Endothelial cell of umbilical vein (primary cell): ENCODE data around the gene FAM53B. TPM values are rescaled to one million over a fixed set of nuclear protein-coding genes. Genes with fewer than 3 reads are reported as not detected.

Experiments
- BruUV-seq: library from RNA; stranded (reverse); fragments of 400-500 nt; replicated peaks from 2 replicates; lab custom pipeline; 2021; lab: Mats Ljungman, UMichigan
- CTCF ChIA-PET: fragments of 300-600, 350-600 bp; sonication (Branson Sonifier 250); formaldehyde crosslinking; loops from one replicate; lab custom pipeline; 2021; ENCODE audit warnings: antibody characterized with exemption, inconsistent platforms; lab: Charles Lee
- POLR2A ChIA-PET: fragments of 300-600, 350-600 bp; sonication (Branson Sonifier 250); formaldehyde crosslinking; loops from one replicate; lab custom pipeline; 2021; ENCODE audit warnings: antibody characterized with exemption, inconsistent platforms; lab: Charles Lee
- DNase-seq: peaks from one replicate; pipeline ENCODE4 v3.0.0-alpha.2; 2011; ENCODE audit warnings: low read depth, low spot score
- FAIRE-seq: peaks from 2 replicates; lab custom pipeline; 2011; peaks lifted over from hg19 to GRCh38; lab: Jason Lieb, UNC
- H2AFZ ChIP-seq: 2 replicates; pipeline ENCODE4 v1.6.0; 2012; ENCODE audit warnings: low read depth, low read length, control low read depth, inconsistent platforms
- H3K27ac ChIP-seq: 2 replicates; pipeline ENCODE4 v1.5.1; 2011; ENCODE audit warnings: low read depth, mild to moderate bottlenecking, control low read depth, low read length, moderate library complexity; ENCODE audit not compliant: insufficient read depth
- H3K27me3 ChIP-seq, 2 experiments: 2 replicates each; pipeline versions ENCODE4 v1.6.0 to v1.6.1; 2011; ENCODE audit warnings: low read length in 2 of 2, mixed read lengths in 1 of 2; ENCODE audit not compliant: control insufficient read depth in 2 of 2, insufficient read depth in 2 of 2
- H3K36me3 ChIP-seq, 2 experiments: 2 replicates in 1 of 2; 3 replicates in 1 of 2; pipeline ENCODE4 v1.5.1; 2011; ENCODE audit warnings: low read length in 2 of 2, mild to moderate bottlenecking in 1 of 2, moderate library complexity in 1 of 2; ENCODE audit not compliant: control insufficient read depth in 2 of 2, insufficient read depth in 2 of 2; ENCODE audit errors: extremely low read depth in 1 of 2
- H3K4me1 ChIP-seq: 3 replicates; pipeline ENCODE4 v1.5.1; 2011; ENCODE audit warnings: mild to moderate bottlenecking, low read length; ENCODE audit not compliant: control insufficient read depth, insufficient read depth; ENCODE audit errors: extremely low read depth
- H3K4me2 ChIP-seq: 2 replicates; pipeline ENCODE4 v1.6.1; 2011; ENCODE audit warnings: low read length, control low read depth, mixed read lengths; ENCODE audit not compliant: insufficient read depth
- H3K4me3 ChIP-seq, 3 experiments: fragments of 200-600 bp in 1 of 3; sonication (generic), shearing (Covaris generic) in 1 of 3; replicated peaks in 1 of 3; 2 replicates each; pipeline ENCODE4 v1.5.1; 2011 to 2016; ENCODE audit warnings: control low read depth in 3 of 3, low read length in 3 of 3, mild to moderate bottlenecking in 2 of 3, inconsistent platforms in 1 of 3, low read depth in 1 of 3, moderate library complexity in 1 of 3; ENCODE audit not compliant: insufficient read depth in 1 of 3
- H3K79me2 ChIP-seq: 2 replicates; pipeline ENCODE4 v1.6.0; 2012; ENCODE audit warnings: low read length, inconsistent platforms; ENCODE audit not compliant: control insufficient read depth, insufficient read depth
- H3K9ac ChIP-seq: replicated peaks from 2 replicates; pipeline ENCODE3; 2011; ENCODE audit warnings: low read length, control low read depth; ENCODE audit not compliant: insufficient read depth; ENCODE audit errors: extremely low read depth
- H3K9me1 ChIP-seq: replicated peaks from 3 replicates; pipeline ENCODE4 v1.6.0; 2011; ENCODE audit warnings: mild to moderate bottlenecking, low read length; ENCODE audit not compliant: control insufficient read depth, insufficient read depth; ENCODE audit errors: extremely low read depth
- H3K9me3 ChIP-seq: replicated peaks from 2 replicates; pipeline ENCODE4 v1.5.1; 2012; ENCODE audit warnings: low read length, inconsistent platforms; ENCODE audit not compliant: control insufficient read depth, insufficient read depth
- H4K20me1 ChIP-seq: replicated peaks from 2 replicates; pipeline ENCODE3; 2011; ENCODE audit warnings: mild to moderate bottlenecking, low read length; ENCODE audit not compliant: control insufficient read depth, insufficient read depth; ENCODE audit errors: extremely low read depth
- EZH2 ChIP-seq: IDR thresholded peaks from 2 replicates; pipeline ENCODE4 v1.6.1; 2012; ENCODE audit warnings: borderline replicate concordance, low read depth, mild to moderate bottlenecking, moderate library complexity, low read length, inconsistent platforms; ENCODE audit not compliant: severe bottlenecking
- FOS ChIP-seq: IDR thresholded peaks from 2 replicates; pipeline ENCODE4 v1.6.1; 2011; ENCODE audit warnings: mild to moderate bottlenecking, low read length, moderate library complexity, borderline replicate concordance; ENCODE audit not compliant: insufficient read depth
- GATA2 ChIP-seq: IDR thresholded peaks from 2 replicates; pipeline ENCODE4 v1.7.0; 2011; ENCODE audit warnings: low read depth, mild to moderate bottlenecking, moderate library complexity, mixed read lengths, low read length; ENCODE audit not compliant: insufficient read length, insufficient read depth
- JUN ChIP-seq: IDR thresholded peaks from 2 replicates; pipeline ENCODE4 v1.6.1; 2011; ENCODE audit warnings: borderline replicate concordance, low read depth; ENCODE audit not compliant: insufficient read length, insufficient read depth
- MYC ChIP-seq: IDR thresholded peaks from one replicate; pipeline ENCODE4 v1.6.1; 2011; ENCODE audit warnings: mild to moderate bottlenecking, low read depth, low read length
- POLR2A ChIP-seq: IDR thresholded peaks from 2 replicates; pipeline ENCODE4 v1.6.1; 2012; ENCODE audit warnings: low read depth, mild to moderate bottlenecking, control low read depth, low read length
- POLR2AphosphoS5 ChIP-seq: IDR thresholded peaks from 2 replicates; pipeline ENCODE4 v1.6.1; 2012; ENCODE audit warnings: low read depth, mild to moderate bottlenecking, control low read depth, low read length, moderate library complexity; ENCODE audit not compliant: insufficient read depth
- dilution Hi-C: fragments of 300-500 bp; cut with MboI; formaldehyde crosslinking; loops from one replicate; pipeline ENCODE4 v1.15.0; 2019; ENCODE audit warnings: low sequenced_read_pairs; ENCODE audit not compliant: extremely low pct_ligation_motif_present
- intact Hi-C: fragments of 100-400 bp; cut with micrococcal nuclease; formaldehyde crosslinking; loops from one replicate; pipeline ENCODE4 v1.10.0; 2022
- polyA plus RNA-seq, 4 experiments: library from polyadenylated mRNA; depleted of rRNA in 3 of 4; stranded (reverse) in 3 of 4; unstranded in 1 of 4; fragments of >200 nt; gene quantifications; 2 replicates each; pipeline versions ENCODE4 v1.2.1 to v1.2.3, GENCODE V29; 2011 to 2012; ENCODE audit warnings: missing spikeins in 1 of 4
- total RNA-seq: library from RNA; stranded (reverse); gene quantifications from 2 replicates; pipeline ENCODE4 v1.2.3, GENCODE V29; 2021
- TF ChIP-seq, protein P1 (sequence below), 2 donors: IDR thresholded peaks; 1 replicate in 1 of 2; 2 replicates in 1 of 2; pipeline ENCODE4 v1.5.1; 2011; ENCODE audit warnings: low read length in 2 of 2, mild to moderate bottlenecking in 2 of 2, moderate library complexity in 2 of 2, control low read depth in 1 of 2, inconsistent platforms in 1 of 2, low read depth in 1 of 2; ENCODE audit not compliant: insufficient read depth in 1 of 2; ENCODE audit errors: extremely low read depth in 1 of 2
- TF ChIP-seq, protein P2 (sequence below): IDR thresholded peaks from 2 replicates; pipeline ENCODE4 v1.6.1; 2011; ENCODE audit not compliant: insufficient read depth, insufficient read length

Gene FAM53B
- total and polyA plus RNA-seq, 2 donors (not counting 3 experiments of a cell fraction or from before 2014, with no cell fraction given): 8.5 to 21.1 TPM

- DNase-seq: no peak
- intact Hi-C loops: no loop called here
- no peaks in the 10 kb centered on the region for H3K27me3 ChIP-seq
- H2AFZ ChIP-seq: no peak overlapping the region
- H3K4me2 ChIP-seq: no peak overlapping the region
- dilution Hi-C loops: no loop called here
- H3K9me3 ChIP-seq: no peaks in the 10 kb centered on the region
- no peaks in the 10 kb centered on the region for H4K20me1 ChIP-seq
- no peaks in the 10 kb centered on the region for H3K9me1 ChIP-seq
- H3K9ac ChIP-seq: no peak overlapping the region
- POLR2A ChIA-PET: no interaction called here
- no peak overlapping the region for H3K4me3 ChIP-seq
- peaks cover 16% of the 10 kb centered on the region for H3K4me1 ChIP-seq
- BruUV-seq: no TSS peak
- no peaks in the 10 kb centered on the region for H3K79me2 ChIP-seq
- H3K36me3 ChIP-seq: no peaks in the 10 kb centered on the region
- CTCF ChIA-PET: interaction anchor here (1.3 to 1.5 kb wide), 2 partner anchors 19 to 89 kb away, joined by 3 to 5 read pairs; no protein-coding TSS in a partner anchor
- H3K27ac ChIP-seq: no peak overlapping the region
- FAIRE-seq: no peak
- TF ChIP-seq EZH2: no peak
- TF ChIP-seq POLR2A: no peak
- TF ChIP-seq, protein P1, sequence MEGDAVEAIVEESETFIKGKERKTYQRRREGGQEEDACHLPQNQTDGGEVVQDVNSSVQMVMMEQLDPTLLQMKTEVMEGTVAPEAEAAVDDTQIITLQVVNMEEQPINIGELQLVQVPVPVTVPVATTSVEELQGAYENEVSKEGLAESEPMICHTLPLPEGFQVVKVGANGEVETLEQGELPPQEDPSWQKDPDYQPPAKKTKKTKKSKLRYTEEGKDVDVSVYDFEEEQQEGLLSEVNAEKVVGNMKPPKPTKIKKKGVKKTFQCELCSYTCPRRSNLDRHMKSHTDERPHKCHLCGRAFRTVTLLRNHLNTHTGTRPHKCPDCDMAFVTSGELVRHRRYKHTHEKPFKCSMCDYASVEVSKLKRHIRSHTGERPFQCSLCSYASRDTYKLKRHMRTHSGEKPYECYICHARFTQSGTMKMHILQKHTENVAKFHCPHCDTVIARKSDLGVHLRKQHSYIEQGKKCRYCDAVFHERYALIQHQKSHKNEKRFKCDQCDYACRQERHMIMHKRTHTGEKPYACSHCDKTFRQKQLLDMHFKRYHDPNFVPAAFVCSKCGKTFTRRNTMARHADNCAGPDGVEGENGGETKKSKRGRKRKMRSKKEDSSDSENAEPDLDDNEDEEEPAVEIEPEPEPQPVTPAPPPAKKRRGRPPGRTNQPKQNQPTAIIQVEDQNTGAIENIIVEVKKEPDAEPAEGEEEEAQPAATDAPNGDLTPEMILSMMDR (IDR thresholded peaks at IDR 0.05; ENCODE audit: extremely low read depth in 1 of 2, insufficient read depth in 1 of 2, low read depth in 1 of 2, low read length in 2 of 2): no peak
- no peak for TF ChIP-seq GATA2
- TF ChIP-seq, protein P2, sequence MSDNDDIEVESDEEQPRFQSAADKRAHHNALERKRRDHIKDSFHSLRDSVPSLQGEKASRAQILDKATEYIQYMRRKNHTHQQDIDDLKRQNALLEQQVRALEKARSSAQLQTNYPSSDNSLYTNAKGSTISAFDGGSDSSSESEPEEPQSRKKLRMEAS: no peak
- no peak for TF ChIP-seq JUN
- TF ChIP-seq FOS: no peak
- TF ChIP-seq POLR2AphosphoS5: no peak
- TF ChIP-seq MYC: no peak
These were observed 91.5 kb downstream of the FAM53B start for GRCh38 chr10:124652701-124653100.
